T47D (cell line): Measurements from ENCODE around the gene EP400.
A peak's percentile ranks its signal among the peaks of the same experiment; 100 is the strongest.
"Not testable (repeated sequence)": the region's sequence is repeated elsewhere in the genome, so short reads cannot be mapped to it uniquely, and the experiment has no call there.

Experiments
- DNase-seq, 2 experiments: peaks; one replicate each; pipeline versions ENCODE4 v3.0.0 to v3.0.0-alpha.2; 2011 to 2012; ENCODE audit warnings: low read depth in 1 of 2, low spot score in 1 of 2
- JUND ChIP-seq: IDR thresholded peaks from 2 replicates; pipeline ENCODE4 v1.6.1; 2012; ENCODE audit warnings: low read depth
- in situ Hi-C: cut with HindIII; loops from 2 replicates; pipeline ENCODE4 v1.10.0; 2016; ENCODE audit warnings: low sequenced_read_pairs, low pct_unique_long_range_greater_than_20kb

The EP400 gene

GRCh38 chr12:132084621-132085290 is 135.0 kb downstream of the EP400 start:
- TF ChIP-seq JUND, result no peak
- DNase-seq, result peak; percentile 45 to 71
- in situ Hi-C loops, result no loop called here

- no peak for DNase-seq
- no peak for TF ChIP-seq JUND
- in situ Hi-C loops, result no loop called here
These were observed 135.5 kb downstream of the EP400 start for GRCh38 chr12:132085291-132085635.

DNA sequence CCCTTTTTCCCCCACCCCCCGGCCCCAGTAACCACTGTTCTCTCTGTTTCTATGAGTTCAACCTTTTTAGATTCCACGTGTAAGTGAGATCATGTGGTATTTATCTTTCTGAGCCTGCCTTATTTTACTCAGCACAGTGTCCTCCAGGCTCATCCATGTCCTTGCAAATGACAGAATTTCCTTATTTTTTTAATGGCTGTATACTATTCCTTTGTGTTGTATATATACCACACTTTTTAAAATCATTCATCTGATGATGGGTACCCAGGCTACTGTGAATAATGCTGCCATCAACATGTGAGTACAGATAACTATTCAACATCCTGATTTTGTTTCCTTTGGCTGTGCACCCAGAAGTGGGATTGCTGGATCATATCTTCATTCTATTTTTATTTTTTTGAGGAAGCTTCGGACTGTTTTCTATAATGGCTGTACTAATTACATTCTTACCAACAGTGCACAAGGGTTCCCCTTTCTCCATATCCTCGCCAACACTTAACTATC is 139.7 kb downstream of the EP400 start:
- in situ Hi-C loops, result no loop called here
- DNase-seq, result no peak
- no peak for TF ChIP-seq JUND

- in situ Hi-C loops, result no loop called here
- peak in 1 of 2 experiments; percentile 17 for DNase-seq
These were observed 144.6 kb downstream of the EP400 start for GRCh38 chr12:132094269-132094891.

GRCh38 chr12:132095520-132096409 is 146.0 kb downstream of the EP400 start:
- in situ Hi-C loops, result no loop called here
- no peak for TF ChIP-seq JUND
- DNase-seq, result peak in 1 of 2 experiments; percentile 13

More at GRCh38 chr12:132094269-132094891, 144.6 kb downstream of the EP400 start:
- no peak for TF ChIP-seq JUND

DNA sequence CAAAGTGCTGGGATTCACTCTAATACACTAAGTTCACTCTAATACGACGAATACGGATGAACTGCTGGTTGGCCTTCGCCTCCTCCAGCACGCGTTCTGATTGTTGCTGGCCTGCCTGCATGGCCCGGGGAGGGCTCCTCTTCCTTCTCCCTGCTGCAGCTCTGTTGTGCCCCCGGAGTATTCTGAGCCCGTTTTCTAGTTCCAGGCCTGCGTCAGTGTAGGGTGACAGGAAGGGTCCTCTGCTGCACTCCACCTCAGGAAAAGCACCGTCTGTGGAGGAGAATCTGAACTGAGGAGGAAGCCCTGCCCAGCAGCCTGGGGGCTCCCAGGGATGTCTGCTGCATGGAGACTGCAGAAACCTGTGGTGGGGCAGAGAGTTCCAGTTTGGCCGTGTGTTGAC is 150.0 kb downstream of the EP400 start:
- TF ChIP-seq JUND, result no peak
- in situ Hi-C loops, result no loop called here
- no peak for DNase-seq

- no peak for TF ChIP-seq JUND
- in situ Hi-C loops, result no loop called here
- no peak for DNase-seq
These were observed 150.7 kb downstream of the EP400 start for GRCh38 chr12:132100306-132101065.

DNA sequence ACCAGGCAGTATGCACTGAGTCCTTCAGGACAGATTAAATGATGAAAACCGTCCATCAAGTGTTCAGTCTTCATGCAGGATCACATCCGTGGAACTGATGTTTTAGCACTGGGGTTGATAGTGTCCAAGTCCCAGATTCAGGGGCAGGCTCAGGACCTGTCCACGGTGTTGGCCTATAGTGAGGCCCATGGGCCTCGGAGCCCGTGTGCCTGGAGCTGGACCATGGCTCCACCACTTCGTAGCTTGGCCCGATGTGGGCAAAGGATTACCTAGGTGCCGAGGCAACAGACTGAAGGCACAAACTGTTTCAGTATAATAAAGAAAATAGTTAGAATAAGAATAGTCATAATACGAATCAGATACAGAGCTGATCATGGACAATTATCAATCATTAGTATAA is 152.6 kb downstream of the EP400 start:
- no peak for TF ChIP-seq JUND
- in situ Hi-C loops, result no loop called here
- no peak for DNase-seq

DNA sequence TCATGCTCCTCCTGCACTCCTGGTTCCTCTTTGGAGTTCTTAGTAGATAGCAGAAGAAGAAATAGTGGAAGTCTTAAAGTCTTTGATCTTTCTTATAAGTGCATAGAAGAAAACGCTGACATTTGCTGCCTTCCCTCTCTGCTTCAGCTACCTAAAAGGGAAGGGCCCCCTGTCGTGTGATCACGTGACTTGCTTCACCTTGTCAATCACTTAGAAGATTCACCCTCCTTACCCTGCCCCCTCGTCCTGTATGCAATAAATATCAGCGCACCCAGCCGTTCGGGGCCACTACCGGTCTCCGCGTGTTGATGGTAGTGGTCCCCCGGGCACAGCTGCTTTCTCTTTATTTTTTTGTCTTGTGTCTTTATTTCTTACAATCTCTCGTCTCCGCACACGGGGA is 153.3 kb downstream of the EP400 start:
- in situ Hi-C loops, DNase-seq: not testable (repeated sequence)

GRCh38 chr12:132103542-132104308 is 154.0 kb downstream of the EP400 start:
- in situ Hi-C loops, result no loop called here
- no peak for DNase-seq
- no peak for TF ChIP-seq JUND

GRCh38 chr12:132105467-132105866 is 155.7 kb downstream of the EP400 start:
- no peak for TF ChIP-seq JUND
- in situ Hi-C loops, result no loop called here

More at GRCh38 chr12:132105467-132105866, 155.7 kb downstream of the EP400 start:
- no peak for DNase-seq
